HepG2 (cell line): ENCODE measurements around the gene CLUH. TPM values are rescaled to one million over a fixed set of nuclear protein-coding genes. Genes with fewer than 3 reads are reported as not detected.

Source experiments
- BCL6 ChIP-seq: IDR thresholded peaks from 2 replicates; pipeline ENCODE4 v1.6.1; 2016; ENCODE audit warnings: missing genetic modification reagents, missing compliant biosample characterization
- HNRNPL ChIP-seq: fragments of 200-400 bp; formaldehyde crosslinking; IDR thresholded peaks from 2 replicates; pipeline ENCODE4 v1.6.1; 2017; ENCODE audit warnings: mild to moderate bottlenecking, low read depth, low read length
- IRF2 ChIP-seq: IDR thresholded peaks from 2 replicates; pipeline ENCODE4 v1.6.1; 2018; ENCODE audit warnings: missing genetic modification reagents, missing compliant biosample characterization
- NRL ChIP-seq: sonication (generic); formaldehyde crosslinking; IDR thresholded peaks from 2 replicates; pipeline ENCODE4 v1.5.0; 2020; ENCODE audit warnings: missing genetic modification reagents, mild to moderate bottlenecking, moderate library complexity, borderline replicate concordance
- RAD21 ChIP-seq: fragments of 450-650 bp; formaldehyde crosslinking; IDR thresholded peaks from 2 replicates; pipeline ENCODE4 v1.5.0; 2020; ENCODE audit warnings: mild to moderate bottlenecking
- RCOR2 ChIP-seq: IDR thresholded peaks from 2 replicates; pipeline ENCODE4 v1.6.1; 2016; ENCODE audit warnings: missing biosample characterization, missing genetic modification reagents
- RXRA ChIP-seq: sonication (generic); formaldehyde crosslinking; IDR thresholded peaks from 2 replicates; pipeline ENCODE4 v1.5.1; 2020; ENCODE audit warnings: missing genetic modification reagents
- SIN3B ChIP-seq: fragments of 150-350 bp; IDR thresholded peaks from 2 replicates; pipeline ENCODE4 v1.6.1; 2014; ENCODE audit warnings: low read length
- polyA plus RNA-seq, 8 experiments: library from polyadenylated mRNA; depleted of rRNA in 3 of 8; stranded (reverse) in 7 of 8; unstranded in 1 of 8; fragments of >200 nt; fragmentation: Illumina TruSeq in 4 of 8; extraction: Trizol in 4 of 8; gene quantifications; 2 replicates each; pipeline versions ENCODE4 v1.2.1 to v1.2.3, GENCODE V29; 2011 to 2016; ENCODE audit warnings: low read depth in 4 of 8, missing spikeins in 1 of 8, mixed read lengths in 1 of 8; ENCODE audit not compliant: insufficient read depth in 1 of 8
- total RNA-seq, 5 experiments: library from RNA; depleted of rRNA; stranded (reverse); fragments of >200 nt; fragmentation: Illumina TruSeq; extraction: Trizol; gene quantifications; 2 replicates each; pipeline ENCODE4 v1.2.3, GENCODE V29; 2016; ENCODE audit warnings: low read depth in 1 of 5
- TF ChIP-seq, protein P1 (sequence below): sonication (generic); formaldehyde crosslinking; IDR thresholded peaks from 2 replicates; pipeline ENCODE4 v1.5.1; 2020; ENCODE audit warnings: mild to moderate bottlenecking, missing genetic modification reagents, moderate library complexity
- TF ChIP-seq, protein P2 (sequence below): sonication (generic); formaldehyde crosslinking; conservative IDR thresholded peaks from 2 replicates; pipeline ENCODE4 v1.8.0; 2022; ENCODE audit warnings: mild to moderate bottlenecking, moderate library complexity, missing genetic modification reagents
- TF ChIP-seq, protein P3 (sequence below): sonication (generic); formaldehyde crosslinking; IDR thresholded peaks from 2 replicates; pipeline ENCODE4 v1.8.1; 2022; ENCODE audit warnings: mild to moderate bottlenecking, missing genetic modification reagents
- TF ChIP-seq, protein P4 (sequence below): sonication (generic); formaldehyde crosslinking; IDR thresholded peaks from 2 replicates; pipeline ENCODE4 v1.5.0; 2020; ENCODE audit warnings: mild to moderate bottlenecking, missing genetic modification reagents, moderate library complexity
- TF ChIP-seq, protein P5 (sequence below): sonication (generic); formaldehyde crosslinking; IDR thresholded peaks from 2 replicates; pipeline ENCODE4 v1.4.0; 2020; ENCODE audit warnings: missing genetic modification reagents, borderline replicate concordance

CLUH gene
- total and polyA plus RNA-seq, 2 of the 13 experiments (the other 11 are each of a cell fraction or from before 2014, with no cell fraction given): 30.9 to 60.5 TPM

DNA sequence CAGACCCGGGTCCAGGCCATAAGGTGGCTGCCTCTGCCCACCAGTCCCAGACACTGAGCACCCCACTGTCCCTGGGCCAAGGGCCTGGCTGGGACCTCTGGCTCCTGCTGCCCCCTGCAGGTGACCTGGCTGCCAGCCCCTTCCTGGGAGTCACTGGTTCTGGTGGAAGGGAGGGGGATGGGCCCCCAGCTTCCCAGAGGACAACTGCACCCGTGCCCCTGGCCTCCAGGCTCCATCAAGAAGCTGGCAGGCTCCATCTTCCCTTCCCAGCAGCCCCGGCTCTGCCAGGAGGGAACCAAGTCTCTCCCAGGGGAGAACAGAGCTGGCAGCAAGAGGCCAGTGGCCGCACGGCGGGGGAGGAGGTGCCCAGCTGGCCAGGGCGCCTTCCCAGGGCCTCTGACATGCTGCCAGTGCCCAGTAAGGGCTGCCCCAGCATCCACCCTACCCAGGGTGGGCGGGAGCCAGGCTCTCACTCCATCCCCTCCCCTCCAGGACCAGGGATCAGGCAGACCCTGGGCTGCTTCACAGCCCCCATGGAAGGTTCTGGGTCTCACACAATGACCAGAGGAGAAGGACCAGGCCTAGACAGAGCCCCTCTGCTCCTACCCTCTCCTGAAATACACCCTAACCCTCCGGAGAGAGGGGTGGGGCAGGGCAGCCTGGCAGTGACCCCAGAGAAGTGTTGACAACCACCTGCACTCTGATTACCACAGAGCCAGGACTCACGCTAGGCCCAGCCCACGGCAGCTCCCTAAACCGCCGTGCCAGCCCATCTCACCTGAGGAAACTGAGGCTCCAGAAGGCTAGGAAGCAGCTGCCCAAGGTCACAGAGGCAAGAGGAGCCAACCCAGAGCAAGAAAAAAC lies 3.6 kb downstream of the CLUH start (continued):
- 0 out of 2 replicates have a peak, but pooled peaks have one; percentile 46 for TF ChIP-seq RAD21
- 0 out of 2 replicates have a peak, but pooled peaks have one; percentile 4 for TF ChIP-seq BCL6 (CRISPR knock-in tag)
- peak; percentile 36; the same call in 1 of the 2 replicates for TF ChIP-seq NRL (CRISPR knock-in tag)
- TF ChIP-seq IRF2 (CRISPR knock-in tag): no peak
- TF ChIP-seq, protein P1, sequence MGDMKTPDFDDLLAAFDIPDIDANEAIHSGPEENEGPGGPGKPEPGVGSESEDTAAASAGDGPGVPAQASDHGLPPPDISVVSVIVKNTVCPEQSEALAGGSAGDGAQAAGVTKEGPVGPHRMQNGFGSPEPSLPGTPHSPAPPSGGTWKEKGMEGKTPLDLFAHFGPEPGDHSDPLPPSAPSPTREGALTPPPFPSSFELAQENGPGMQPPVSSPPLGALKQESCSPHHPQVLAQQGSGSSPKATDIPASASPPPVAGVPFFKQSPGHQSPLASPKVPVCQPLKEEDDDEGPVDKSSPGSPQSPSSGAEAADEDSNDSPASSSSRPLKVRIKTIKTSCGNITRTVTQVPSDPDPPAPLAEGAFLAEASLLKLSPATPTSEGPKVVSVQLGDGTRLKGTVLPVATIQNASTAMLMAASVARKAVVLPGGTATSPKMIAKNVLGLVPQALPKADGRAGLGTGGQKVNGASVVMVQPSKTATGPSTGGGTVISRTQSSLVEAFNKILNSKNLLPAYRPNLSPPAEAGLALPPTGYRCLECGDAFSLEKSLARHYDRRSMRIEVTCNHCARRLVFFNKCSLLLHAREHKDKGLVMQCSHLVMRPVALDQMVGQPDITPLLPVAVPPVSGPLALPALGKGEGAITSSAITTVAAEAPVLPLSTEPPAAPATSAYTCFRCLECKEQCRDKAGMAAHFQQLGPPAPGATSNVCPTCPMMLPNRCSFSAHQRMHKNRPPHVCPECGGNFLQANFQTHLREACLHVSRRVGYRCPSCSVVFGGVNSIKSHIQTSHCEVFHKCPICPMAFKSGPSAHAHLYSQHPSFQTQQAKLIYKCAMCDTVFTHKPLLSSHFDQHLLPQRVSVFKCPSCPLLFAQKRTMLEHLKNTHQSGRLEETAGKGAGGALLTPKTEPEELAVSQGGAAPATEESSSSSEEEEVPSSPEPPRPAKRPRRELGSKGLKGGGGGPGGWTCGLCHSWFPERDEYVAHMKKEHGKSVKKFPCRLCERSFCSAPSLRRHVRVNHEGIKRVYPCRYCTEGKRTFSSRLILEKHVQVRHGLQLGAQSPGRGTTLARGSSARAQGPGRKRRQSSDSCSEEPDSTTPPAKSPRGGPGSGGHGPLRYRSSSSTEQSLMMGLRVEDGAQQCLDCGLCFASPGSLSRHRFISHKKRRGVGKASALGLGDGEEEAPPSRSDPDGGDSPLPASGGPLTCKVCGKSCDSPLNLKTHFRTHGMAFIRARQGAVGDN: peak; percentile 57
- TF ChIP-seq, protein P2, sequence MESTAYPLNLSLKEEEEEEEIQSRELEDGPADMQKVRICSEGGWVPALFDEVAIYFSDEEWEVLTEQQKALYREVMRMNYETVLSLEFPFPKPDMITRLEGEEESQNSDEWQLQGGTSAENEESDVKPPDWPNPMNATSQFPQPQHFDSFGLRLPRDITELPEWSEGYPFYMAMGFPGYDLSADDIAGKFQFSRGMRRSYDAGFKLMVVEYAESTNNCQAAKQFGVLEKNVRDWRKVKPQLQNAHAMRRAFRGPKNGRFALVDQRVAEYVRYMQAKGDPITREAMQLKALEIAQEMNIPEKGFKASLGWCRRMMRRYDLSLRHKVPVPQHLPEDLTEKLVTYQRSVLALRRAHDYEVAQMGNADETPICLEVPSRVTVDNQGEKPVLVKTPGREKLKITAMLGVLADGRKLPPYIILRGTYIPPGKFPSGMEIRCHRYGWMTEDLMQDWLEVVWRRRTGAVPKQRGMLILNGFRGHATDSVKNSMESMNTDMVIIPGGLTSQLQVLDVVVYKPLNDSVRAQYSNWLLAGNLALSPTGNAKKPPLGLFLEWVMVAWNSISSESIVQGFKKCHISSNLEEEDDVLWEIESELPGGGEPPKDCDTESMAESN: no peak
- TF ChIP-seq SIN3B: no peak
- TF ChIP-seq HNRNPL: peak; percentile 86
- TF ChIP-seq, protein P3, sequence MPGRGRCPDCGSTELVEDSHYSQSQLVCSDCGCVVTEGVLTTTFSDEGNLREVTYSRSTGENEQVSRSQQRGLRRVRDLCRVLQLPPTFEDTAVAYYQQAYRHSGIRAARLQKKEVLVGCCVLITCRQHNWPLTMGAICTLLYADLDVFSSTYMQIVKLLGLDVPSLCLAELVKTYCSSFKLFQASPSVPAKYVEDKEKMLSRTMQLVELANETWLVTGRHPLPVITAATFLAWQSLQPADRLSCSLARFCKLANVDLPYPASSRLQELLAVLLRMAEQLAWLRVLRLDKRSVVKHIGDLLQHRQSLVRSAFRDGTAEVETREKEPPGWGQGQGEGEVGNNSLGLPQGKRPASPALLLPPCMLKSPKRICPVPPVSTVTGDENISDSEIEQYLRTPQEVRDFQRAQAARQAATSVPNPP: no peak
- TF ChIP-seq, protein P4, sequence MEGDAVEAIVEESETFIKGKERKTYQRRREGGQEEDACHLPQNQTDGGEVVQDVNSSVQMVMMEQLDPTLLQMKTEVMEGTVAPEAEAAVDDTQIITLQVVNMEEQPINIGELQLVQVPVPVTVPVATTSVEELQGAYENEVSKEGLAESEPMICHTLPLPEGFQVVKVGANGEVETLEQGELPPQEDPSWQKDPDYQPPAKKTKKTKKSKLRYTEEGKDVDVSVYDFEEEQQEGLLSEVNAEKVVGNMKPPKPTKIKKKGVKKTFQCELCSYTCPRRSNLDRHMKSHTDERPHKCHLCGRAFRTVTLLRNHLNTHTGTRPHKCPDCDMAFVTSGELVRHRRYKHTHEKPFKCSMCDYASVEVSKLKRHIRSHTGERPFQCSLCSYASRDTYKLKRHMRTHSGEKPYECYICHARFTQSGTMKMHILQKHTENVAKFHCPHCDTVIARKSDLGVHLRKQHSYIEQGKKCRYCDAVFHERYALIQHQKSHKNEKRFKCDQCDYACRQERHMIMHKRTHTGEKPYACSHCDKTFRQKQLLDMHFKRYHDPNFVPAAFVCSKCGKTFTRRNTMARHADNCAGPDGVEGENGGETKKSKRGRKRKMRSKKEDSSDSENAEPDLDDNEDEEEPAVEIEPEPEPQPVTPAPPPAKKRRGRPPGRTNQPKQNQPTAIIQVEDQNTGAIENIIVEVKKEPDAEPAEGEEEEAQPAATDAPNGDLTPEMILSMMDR (CRISPR knock-in tag): peak; percentile 86
- TF ChIP-seq RXRA (CRISPR knock-in tag): no peak
- TF ChIP-seq RCOR2 (CRISPR knock-in tag): no peak
- TF ChIP-seq, protein P5, sequence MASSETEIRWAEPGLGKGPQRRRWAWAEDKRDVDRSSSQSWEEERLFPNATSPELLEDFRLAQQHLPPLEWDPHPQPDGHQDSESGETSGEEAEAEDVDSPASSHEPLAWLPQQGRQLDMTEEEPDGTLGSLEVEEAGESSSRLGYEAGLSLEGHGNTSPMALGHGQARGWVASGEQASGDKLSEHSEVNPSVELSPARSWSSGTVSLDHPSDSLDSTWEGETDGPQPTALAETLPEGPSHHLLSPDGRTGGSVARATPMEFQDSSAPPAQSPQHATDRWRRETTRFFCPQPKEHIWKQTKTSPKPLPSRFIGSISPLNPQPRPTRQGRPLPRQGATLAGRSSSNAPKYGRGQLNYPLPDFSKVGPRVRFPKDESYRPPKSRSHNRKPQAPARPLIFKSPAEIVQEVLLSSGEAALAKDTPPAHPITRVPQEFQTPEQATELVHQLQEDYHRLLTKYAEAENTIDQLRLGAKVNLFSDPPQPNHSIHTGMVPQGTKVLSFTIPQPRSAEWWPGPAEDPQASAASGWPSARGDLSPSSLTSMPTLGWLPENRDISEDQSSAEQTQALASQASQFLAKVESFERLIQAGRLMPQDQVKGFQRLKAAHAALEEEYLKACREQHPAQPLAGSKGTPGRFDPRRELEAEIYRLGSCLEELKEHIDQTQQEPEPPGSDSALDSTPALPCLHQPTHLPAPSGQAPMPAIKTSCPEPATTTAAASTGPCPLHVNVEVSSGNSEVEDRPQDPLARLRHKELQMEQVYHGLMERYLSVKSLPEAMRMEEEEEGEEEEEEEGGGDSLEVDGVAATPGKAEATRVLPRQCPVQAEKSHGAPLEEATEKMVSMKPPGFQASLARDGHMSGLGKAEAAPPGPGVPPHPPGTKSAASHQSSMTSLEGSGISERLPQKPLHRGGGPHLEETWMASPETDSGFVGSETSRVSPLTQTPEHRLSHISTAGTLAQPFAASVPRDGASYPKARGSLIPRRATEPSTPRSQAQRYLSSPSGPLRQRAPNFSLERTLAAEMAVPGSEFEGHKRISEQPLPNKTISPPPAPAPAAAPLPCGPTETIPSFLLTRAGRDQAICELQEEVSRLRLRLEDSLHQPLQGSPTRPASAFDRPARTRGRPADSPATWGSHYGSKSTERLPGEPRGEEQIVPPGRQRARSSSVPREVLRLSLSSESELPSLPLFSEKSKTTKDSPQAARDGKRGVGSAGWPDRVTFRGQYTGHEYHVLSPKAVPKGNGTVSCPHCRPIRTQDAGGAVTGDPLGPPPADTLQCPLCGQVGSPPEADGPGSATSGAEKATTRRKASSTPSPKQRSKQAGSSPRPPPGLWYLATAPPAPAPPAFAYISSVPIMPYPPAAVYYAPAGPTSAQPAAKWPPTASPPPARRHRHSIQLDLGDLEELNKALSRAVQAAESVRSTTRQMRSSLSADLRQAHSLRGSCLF (CRISPR knock-in tag): no peak
